H1 (cell line): ENCODE measurements around the gene DCLK1. TPM values are rescaled to one million over a fixed set of nuclear protein-coding genes. Genes with fewer than 3 reads are reported as not detected.

Source experiments
- CTCF ChIA-PET: fragments of 300-600 bp; sonication (Branson Sonifier 250); formaldehyde crosslinking; loops from one replicate; lab custom pipeline; 2021; ENCODE audit not compliant: partially characterized antibody; lab: Charles Lee
- POLR2A ChIA-PET: fragments of 300-600 bp; sonication (Branson Sonifier 250); formaldehyde crosslinking; loops from one replicate; lab custom pipeline; 2021; ENCODE audit warnings: inconsistent platforms; ENCODE audit not compliant: partially characterized antibody; lab: Charles Lee
- DNase-seq, 2 experiments: peaks; one replicate each; pipeline versions ENCODE4 v3.0.0 to v3.0.0-alpha.2; 2010 to 2022; ENCODE audit warnings: low spot score in 2 of 2, low read depth in 1 of 2, mixed read lengths in 1 of 2
- FAIRE-seq: peaks from 2 replicates; lab custom pipeline; 2011; peaks lifted over from hg19 to GRCh38; lab: Jason Lieb, UNC
- H2AFZ ChIP-seq: 2 replicates; pipeline ENCODE4 v1.8.1; 2012; ENCODE audit warnings: low read length, inconsistent platforms
- H2AK5ac ChIP-seq: 2 replicates; pipeline ENCODE4 v1.6.1; 2013; ENCODE audit warnings: low read depth, low read length
- H2BK120ac ChIP-seq: replicated peaks from 2 replicates; pipeline ENCODE3; 2013; ENCODE audit warnings: low read depth, low read length, inconsistent platforms
- H2BK12ac ChIP-seq: 2 replicates; pipeline ENCODE4 v1.6.1; 2013; ENCODE audit warnings: low read depth, low read length
- H2BK15ac ChIP-seq: 2 replicates; pipeline ENCODE4 v1.6.1; 2013; ENCODE audit warnings: low read length
- H2BK20ac ChIP-seq: 2 replicates; pipeline ENCODE4 v1.6.1; 2013; ENCODE audit warnings: low read length
- H2BK5ac ChIP-seq: 2 replicates; pipeline ENCODE4 v1.6.1; 2013; ENCODE audit warnings: low read depth, low read length
- H3K14ac ChIP-seq: 2 replicates; pipeline ENCODE4 v1.6.1; 2013; ENCODE audit warnings: inconsistent platforms; ENCODE audit not compliant: insufficient read length
- H3K18ac ChIP-seq: 2 replicates; pipeline ENCODE4 v1.6.1; 2013; ENCODE audit warnings: low read length; ENCODE audit errors: extremely low read depth
- H3K23ac ChIP-seq: 2 replicates; pipeline ENCODE4 v1.6.1; 2013; ENCODE audit warnings: inconsistent platforms; ENCODE audit not compliant: insufficient read length
- H3K23me2 ChIP-seq: 2 replicates; pipeline ENCODE4 v1.6.1; 2013; ENCODE audit warnings: low read depth, low read length
- H3K27ac ChIP-seq: 2 replicates; pipeline ENCODE4 v1.6.1; 2011; ENCODE audit warnings: low read depth, low read length, inconsistent platforms
- H3K27me3 ChIP-seq, 4 experiments: replicated peaks in 1 of 4; 1 replicate in 1 of 4; 2 replicates in 3 of 4; pipeline versions ENCODE4 v1.6.1 to v1.8.1; 2011 to 2013; ENCODE audit warnings: low read length in 3 of 4, mild to moderate bottlenecking in 3 of 4, inconsistent platforms in 2 of 4, mixed read lengths in 2 of 4, moderate library complexity in 1 of 4; ENCODE audit not compliant: control insufficient read depth in 3 of 4, insufficient read depth in 3 of 4; ENCODE audit errors: extremely low read depth in 1 of 4
- H3K36me3 ChIP-seq, 4 experiments: 2 replicates each; pipeline versions ENCODE4 v1.6.1 to v1.8.1; 2011 to 2013; ENCODE audit warnings: mild to moderate bottlenecking in 4 of 4, low read length in 3 of 4, moderate library complexity in 2 of 4, control low read depth in 1 of 4, inconsistent platforms in 1 of 4; ENCODE audit not compliant: insufficient read depth in 4 of 4, control insufficient read depth in 2 of 4
- H3K4ac ChIP-seq: replicated peaks from 2 replicates; pipeline ENCODE3; 2013; ENCODE audit warnings: low read length, low read depth, mixed read lengths, inconsistent platforms; ENCODE audit not compliant: insufficient read length
- H3K4me1 ChIP-seq, 4 experiments: replicated peaks in 1 of 4; 1 replicate in 1 of 4; 2 replicates in 3 of 4; pipeline versions ENCODE4 v1.6.1 to v1.8.1; 2011 to 2013; ENCODE audit warnings: low read length in 3 of 4, inconsistent platforms in 2 of 4, mixed read lengths in 1 of 4; ENCODE audit not compliant: insufficient read depth in 4 of 4, control insufficient read depth in 3 of 4
- H3K4me2 ChIP-seq, 2 experiments: 2 replicates each; pipeline versions ENCODE4 v1.6.1 to v1.8.1; 2011 to 2013; ENCODE audit warnings: low read depth in 2 of 2, low read length in 2 of 2, control low read depth in 1 of 2, inconsistent platforms in 1 of 2, mild to moderate bottlenecking in 1 of 2; ENCODE audit not compliant: insufficient read depth in 1 of 2
- H3K4me3 ChIP-seq, 4 experiments: fragments of 200-600, 300-600 bp in 1 of 4; sonication (generic), shearing (Covaris generic), sonication (Bioruptor Twin) in 1 of 4; 2 replicates each; pipeline versions ENCODE4 v1.5.1 to v1.8.1; 2011 to 2016; ENCODE audit warnings: low read length in 4 of 4, low read depth in 3 of 4, control low read depth in 2 of 4, inconsistent platforms in 2 of 4, mild to moderate bottlenecking in 2 of 4, mixed read lengths in 1 of 4, moderate library complexity in 1 of 4; ENCODE audit not compliant: insufficient read depth in 2 of 4; ENCODE audit errors: extremely low read depth in 1 of 4
- H3K56ac ChIP-seq: replicated peaks from 2 replicates; pipeline ENCODE3; 2013; ENCODE audit warnings: low read depth, mild to moderate bottlenecking, mixed read lengths, low read length, inconsistent platforms; ENCODE audit not compliant: insufficient read length
- H3K79me1 ChIP-seq: 2 replicates; pipeline ENCODE4 v1.6.1; 2013; ENCODE audit warnings: low read depth, low read length, control low read depth
- H3K79me2 ChIP-seq, 2 experiments: 2 replicates each; pipeline versions ENCODE4 v1.6.1 to v1.8.1; 2012 to 2013; ENCODE audit warnings: low read length in 2 of 2, mild to moderate bottlenecking in 2 of 2, inconsistent platforms in 1 of 2; ENCODE audit not compliant: insufficient read depth in 2 of 2, control insufficient read depth in 1 of 2
- H3K9ac ChIP-seq, 4 experiments: replicated peaks in 1 of 4; 1 replicate in 1 of 4; 2 replicates in 3 of 4; pipeline versions ENCODE4 v1.6.1 to v1.8.1; 2011 to 2013; ENCODE audit warnings: low read depth in 3 of 4, low read length in 3 of 4, control low read depth in 2 of 4, mild to moderate bottlenecking in 2 of 4, moderate library complexity in 2 of 4, inconsistent platforms in 1 of 4; ENCODE audit errors: extremely low read depth in 1 of 4
- H3K9me3 ChIP-seq, 2 experiments: 2 replicates each; pipeline versions ENCODE4 v1.6.1 to v1.8.1; 2012 to 2013; ENCODE audit warnings: mild to moderate bottlenecking in 2 of 2, moderate library complexity in 2 of 2, control low read depth in 1 of 2, inconsistent platforms in 1 of 2, low read depth in 1 of 2, low read length in 1 of 2, mixed read lengths in 1 of 2; ENCODE audit not compliant: insufficient read depth in 2 of 2
- H4K20me1 ChIP-seq, 2 experiments: replicated peaks in 1 of 2; 2 replicates each; pipeline versions ENCODE3 to v1.8.1; 2011 to 2013; ENCODE audit warnings: inconsistent platforms in 2 of 2, low read length in 2 of 2, mild to moderate bottlenecking in 1 of 2; ENCODE audit not compliant: insufficient read depth in 2 of 2, control insufficient read depth in 1 of 2
- H4K5ac ChIP-seq: 2 replicates; pipeline ENCODE4 v1.6.1; 2013; ENCODE audit warnings: low read length, low read depth, mixed read lengths, inconsistent platforms; ENCODE audit not compliant: insufficient read length
- H4K8ac ChIP-seq: 2 replicates; pipeline ENCODE4 v1.8.0; 2013; ENCODE audit warnings: mild to moderate bottlenecking, moderate library complexity, low read length, inconsistent platforms; ENCODE audit not compliant: insufficient read depth; ENCODE audit errors: extremely low read depth
- H4K91ac ChIP-seq: replicated peaks from 2 replicates; pipeline ENCODE3; 2013; ENCODE audit warnings: low read length, mixed read lengths, inconsistent platforms; ENCODE audit not compliant: insufficient read length
- ASH2L ChIP-seq: fragments of 200-600, 300-600 bp; sonication (generic); IDR thresholded peaks from one replicate; pipeline ENCODE4 v1.7.1; 2017; ENCODE audit warnings: low read length
- BCL11A ChIP-seq, 2 experiments: IDR thresholded peaks; one replicate each; pipeline ENCODE4 v1.6.1; 2011; ENCODE audit warnings: low read depth in 2 of 2, low read length in 2 of 2, mild to moderate bottlenecking in 2 of 2
- CREB1 ChIP-seq: IDR thresholded peaks from 2 replicates; pipeline ENCODE4 v1.6.1; 2012; ENCODE audit warnings: inconsistent platforms
- HDAC2 ChIP-seq, 2 experiments: fragments of 300-600 bp in 1 of 2; sonication (generic) in 1 of 2; IDR thresholded peaks; 2 replicates each; pipeline ENCODE4 v1.6.1; 2011 to 2012; ENCODE audit warnings: low read depth in 2 of 2, low read length in 2 of 2, mild to moderate bottlenecking in 2 of 2, moderate library complexity in 2 of 2, borderline replicate concordance in 1 of 2, inconsistent platforms in 1 of 2
- SIN3A ChIP-seq, 2 experiments: IDR thresholded peaks in 1 of 2; conservative IDR thresholded peaks in 1 of 2; 2 replicates each; pipeline ENCODE4 v1.6.1; 2011 to 2012; ENCODE audit warnings: low read length in 2 of 2, improper control_type of control experiment in 1 of 2, low read depth in 1 of 2, mild to moderate bottlenecking in 1 of 2
- SRF ChIP-seq: IDR thresholded peaks from 2 replicates; pipeline ENCODE4 v1.6.1; 2011; ENCODE audit warnings: mild to moderate bottlenecking, low read depth, low read length, moderate library complexity
- SUZ12 ChIP-seq: fragments of 200-600 bp; sonication (generic); IDR thresholded peaks from 2 replicates; pipeline ENCODE4 v1.6.1; 2012; ENCODE audit warnings: mild to moderate bottlenecking, inconsistent platforms, low read length, moderate library complexity, mixed read lengths
- TBP ChIP-seq: IDR thresholded peaks from 2 replicates; pipeline ENCODE4 v1.6.1; 2011; ENCODE audit warnings: low read depth, low read length, improper control_type of control experiment
- USF2 ChIP-seq: IDR thresholded peaks from 2 replicates; pipeline ENCODE4 v1.6.1; 2011; ENCODE audit warnings: low read length, improper control_type of control experiment
- WGBS, 2 experiments: shearing (Covaris generic) in 1 of 2; methylation state at CpG; one replicate each; pipeline versions ENCODE4 v1.1.6 to v1.1.7; 2013 to 2015; ENCODE audit warnings: low lambda C conversion rate in 2 of 2, mixed read lengths in 2 of 2, inconsistent platforms in 1 of 2, low coverage in 1 of 2, missing lambda C conversion rate in 1 of 2; ENCODE audit not compliant: insufficient replicate concordance in 2 of 2, insufficient coverage in 1 of 2, insufficient read length in 1 of 2; ENCODE audit errors: extremely low coverage in 1 of 2, missing lambda C conversion rate in 1 of 2; 5-methylcytosine and 5-hydroxymethylcytosine counted together
- polyA plus RNA-seq, 7 experiments: library from polyadenylated mRNA; depleted of rRNA in 3 of 7; stranded (reverse) in 5 of 7; unstranded in 2 of 7; fragments of >200 nt in 5 of 7; fragments of 200-250 nt in 2 of 7; gene quantifications; 1 replicate in 5 of 7; 2 replicates in 1 of 7; 4 replicates in 1 of 7; pipeline versions ENCODE4 v1.2.1 to v1.2.3, GENCODE V29; 2011 to 2013; ENCODE audit warnings: missing spikeins in 2 of 7, mixed read lengths in 2 of 7
- total RNA-seq: library from RNA; stranded (reverse); fragmentation: NEBNext Ultra II Directional; extraction: Animal tissue kit (Norgen Biotek cat#: 25700); gene quantifications from 2 replicates; pipeline ENCODE4 v1.2.1, GENCODE V29; 2021

The DCLK1 gene
- total and polyA plus RNA-seq, 2 of the 8 experiments (the other 6 are each of a cell fraction or from before 2014, with no cell fraction given): 22.8 to 41.0 TPM

DNA sequence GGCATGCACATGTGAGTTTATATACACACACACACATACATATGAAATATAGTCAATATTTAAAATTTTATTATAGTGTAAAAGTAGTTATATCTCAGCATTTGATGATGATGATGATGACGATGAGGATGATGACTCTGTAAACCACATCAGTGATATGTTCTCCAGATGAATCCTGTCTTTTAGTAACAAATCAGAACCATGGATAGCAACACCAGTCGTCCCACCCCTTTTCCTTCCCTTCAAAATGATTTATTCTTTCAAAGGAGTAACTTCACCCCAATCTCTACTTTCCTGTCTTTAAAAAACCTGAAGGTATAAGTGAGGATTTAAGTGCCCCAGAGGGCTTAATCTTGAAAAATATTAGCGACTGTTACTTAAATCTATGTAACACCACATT is 74.1 kb downstream of the DCLK1 start:
- H4K20me1 ChIP-seq: no peaks in the 10 kb centered on the region
- H2BK15ac ChIP-seq: no peak overlapping the region
- peaks cover 0 to 3% of the 10 kb centered on the region in 2 experiments; a peak in 1 of 4 replicates for H3K9me3 ChIP-seq
- H2BK120ac ChIP-seq: no peak overlapping the region
- no peak overlapping the region for H4K8ac ChIP-seq
- no peak overlapping the region for H3K4me2 ChIP-seq
- no peak overlapping the region for H2BK5ac ChIP-seq
- ChIA-PET POLR2A (no interaction called here), CTCF (no interaction called here)
- no peak overlapping the region for H2BK20ac ChIP-seq
- no peak overlapping the region for H4K91ac ChIP-seq
- H3K27ac ChIP-seq: no peak overlapping the region
- no peaks in the 10 kb centered on the region for H3K79me2 ChIP-seq
- H3K23ac ChIP-seq: no peak overlapping the region
- no peak for TF ChIP-seq SRF
- no peak for TF ChIP-seq HDAC2 (IDR thresholded peaks at IDR 0.05; ENCODE audit: borderline replicate concordance in 1 of 2, low read depth in 2 of 2, low read length in 2 of 2)
- TF ChIP-seq CREB1: no peak
- no peak for TF ChIP-seq TBP
- TF ChIP-seq SIN3A (conservative IDR thresholded peaks at IDR 0.05 in 1 of 2, IDR thresholded peaks at IDR 0.05 in 1 of 2; ENCODE audit: low read depth in 1 of 2, low read length in 2 of 2): no peak
- no peak for TF ChIP-seq SUZ12
- no peak for TF ChIP-seq BCL11A (IDR thresholded peaks at IDR 0.05; ENCODE audit: low read depth in 2 of 2, low read length in 2 of 2)
- TF ChIP-seq ASH2L: no peak
- TF ChIP-seq USF2: no peak
- no peak overlapping the region for H3K9ac ChIP-seq
- no peak overlapping the region for H3K4me3 ChIP-seq
- H2BK12ac ChIP-seq: no peak overlapping the region
- H3K56ac ChIP-seq: no peak overlapping the region
- WGBS, 2 experiments: 82% methylated on average over 3 of the region's 3 CpGs; no CpG with 5 or more reads in 1 of the 2 experiments
- H2AK5ac ChIP-seq: no peak overlapping the region
- H3K4me1 ChIP-seq: peaks cover 0 to 4% (median 2%) of the 10 kb centered on the region in 4 experiments; a peak in 1 of 7 replicates
- FAIRE-seq (no peak), DNase-seq (no peak)
- no peak overlapping the region for H3K4ac ChIP-seq
- no peaks in the 10 kb centered on the region for H3K23me2 ChIP-seq
- H3K27me3 ChIP-seq: no peaks in the 10 kb centered on the region
- no peak overlapping the region for H3K18ac ChIP-seq
- H2AFZ ChIP-seq: no peak overlapping the region
- no peaks in the 10 kb centered on the region for H3K36me3 ChIP-seq
- H4K5ac ChIP-seq: no peak overlapping the region
- no peaks in the 10 kb centered on the region for H3K79me1 ChIP-seq
- H3K14ac ChIP-seq: no peak overlapping the region
